Parathyroid adenoma (tissue), 2 donors: Measurements from ENCODE around the gene PDLIM3.
"Not testable (repeated sequence)": the region's sequence is repeated elsewhere in the genome, so short reads cannot be mapped to it uniquely, and the experiment has no call there.

Experiments
- H2AFZ ChIP-seq: fragments of 300-600 bp; sonication (generic); one replicate; pipeline ENCODE4 v1.7.0; 2017; ENCODE audit warnings: antibody characterized with exemption, mild to moderate bottlenecking
- H3K27ac ChIP-seq: fragments of 300-600 bp; sonication (generic); one replicate; pipeline ENCODE4 v1.7.0; 2017
- H3K27me3 ChIP-seq: fragments of 300-600 bp; sonication (generic); one replicate; pipeline ENCODE4 v1.7.0; 2017; ENCODE audit warnings: low read length; ENCODE audit not compliant: control insufficient read depth, insufficient read depth
- H3K36me3 ChIP-seq: fragments of 300-600 bp; sonication (generic); one replicate; pipeline ENCODE4 v1.7.0; 2017; ENCODE audit warnings: low read length; ENCODE audit not compliant: control insufficient read depth, insufficient read depth
- H3K4me1 ChIP-seq: fragments of 300-600 bp; sonication (generic); one replicate; pipeline ENCODE4 v1.7.0; 2017; ENCODE audit warnings: control low read depth
- H3K4me2 ChIP-seq: fragments of 300-600 bp; sonication (generic); one replicate; pipeline ENCODE4 v1.7.0; 2017; ENCODE audit warnings: low read length
- H3K4me3 ChIP-seq: fragments of 300-600 bp; sonication (generic); one replicate; pipeline ENCODE4 v1.7.0; 2017; ENCODE audit warnings: low read depth, low read length
- H3K79me2 ChIP-seq: fragments of 300-600 bp; sonication (generic); one replicate; pipeline ENCODE4 v1.7.0; 2017; ENCODE audit warnings: control low read depth
- H3K9ac ChIP-seq: fragments of 300-600 bp; sonication (generic); one replicate; pipeline ENCODE4 v1.7.0; 2017; ENCODE audit warnings: mild to moderate bottlenecking
- H3K9me3 ChIP-seq: fragments of 300-600 bp; sonication (generic); one replicate; pipeline ENCODE4 v1.7.0; 2017; ENCODE audit warnings: low read length; ENCODE audit not compliant: control insufficient read depth
- CTCF ChIP-seq: fragments of 300-600 bp; sonication (generic); IDR thresholded peaks from one replicate; pipeline ENCODE4 v1.7.0; 2017; ENCODE audit warnings: antibody characterized with exemption, mild to moderate bottlenecking
- donor health status: primary hyperparathyroidism.

Gene PDLIM3

DNA sequence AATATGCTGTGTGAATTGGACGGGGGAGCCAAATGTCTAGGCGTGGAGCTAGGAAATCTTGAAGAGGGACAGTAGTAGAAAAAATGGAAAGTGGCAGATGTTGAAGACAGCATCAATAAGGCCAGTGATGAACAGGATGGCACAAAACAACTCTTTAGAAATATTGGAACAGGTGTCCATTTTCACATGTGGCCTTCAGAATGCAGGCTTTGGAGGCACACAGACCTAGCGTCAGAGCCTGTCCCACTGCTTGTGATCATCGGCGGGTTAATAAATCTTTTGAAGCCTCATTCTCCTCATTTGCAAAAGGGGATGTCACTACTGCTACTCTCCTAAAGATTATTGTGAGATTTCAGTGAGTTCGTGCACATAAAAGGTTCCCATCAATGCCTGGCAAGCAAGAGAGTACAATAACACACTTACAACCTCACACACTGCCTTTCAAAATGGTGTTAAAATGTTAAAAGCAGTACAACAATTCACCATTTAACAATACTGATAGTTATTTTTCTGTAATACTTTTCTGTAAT, 2.4 kb downstream of the PDLIM3 start:
- no peak for TF ChIP-seq CTCF
- Histone ChIP-seq H2AFZ (no peak overlapping the region), H3K4me2 (no peak overlapping the region), H3K4me3 (no peak overlapping the region), H3K36me3 (no peaks in the 10 kb centered on the region), H3K27ac (no peak overlapping the region), H3K79me2 (no peaks in the 10 kb centered on the region), H3K9me3 (no peaks in the 10 kb centered on the region), H3K9ac (no peak overlapping the region), H3K4me1 (no peaks in the 10 kb centered on the region), H3K27me3 (no peaks in the 10 kb centered on the region)

GRCh38 chr4:185532293-185532692, 3.0 kb downstream of the PDLIM3 start:
- H3K9ac ChIP-seq, result no peak overlapping the region
- no peak for TF ChIP-seq CTCF
- no peak overlapping the region for H3K4me3 ChIP-seq
- no peaks in the 10 kb centered on the region for H3K79me2 ChIP-seq
- H3K36me3 ChIP-seq, result no peaks in the 10 kb centered on the region
- H3K4me2 ChIP-seq, result no peak overlapping the region
- H3K27ac ChIP-seq, result no peak overlapping the region
- no peaks in the 10 kb centered on the region for H3K4me1 ChIP-seq
- no peak overlapping the region for H2AFZ ChIP-seq
- no peaks in the 10 kb centered on the region for H3K27me3 ChIP-seq
- no peaks in the 10 kb centered on the region for H3K9me3 ChIP-seq

- H2AFZ ChIP-seq, H3K4me3 ChIP-seq, H3K4me1 ChIP-seq, H3K9ac ChIP-seq, H3K27me3 ChIP-seq, H3K27ac ChIP-seq, H3K9me3 ChIP-seq, H3K79me2 ChIP-seq, H3K36me3 ChIP-seq, H3K4me2 ChIP-seq: not testable (repeated sequence)
Observed at GRCh38 chr4:185531654-185532053, 3.7 kb downstream of the PDLIM3 start.

GRCh38 chr4:185529413-185529812, 5.9 kb downstream of the PDLIM3 start:
- Histone ChIP-seq H2AFZ (no peak overlapping the region), H3K36me3 (no peaks in the 10 kb centered on the region), H3K9ac (no peak overlapping the region), H3K27ac (no peak overlapping the region), H3K79me2 (no peaks in the 10 kb centered on the region), H3K4me3 (no peak overlapping the region), H3K27me3 (no peaks in the 10 kb centered on the region), H3K4me1 (no peaks in the 10 kb centered on the region), H3K4me2 (no peak overlapping the region), H3K9me3 (no peaks in the 10 kb centered on the region)
- TF ChIP-seq CTCF, result no peak

DNA sequence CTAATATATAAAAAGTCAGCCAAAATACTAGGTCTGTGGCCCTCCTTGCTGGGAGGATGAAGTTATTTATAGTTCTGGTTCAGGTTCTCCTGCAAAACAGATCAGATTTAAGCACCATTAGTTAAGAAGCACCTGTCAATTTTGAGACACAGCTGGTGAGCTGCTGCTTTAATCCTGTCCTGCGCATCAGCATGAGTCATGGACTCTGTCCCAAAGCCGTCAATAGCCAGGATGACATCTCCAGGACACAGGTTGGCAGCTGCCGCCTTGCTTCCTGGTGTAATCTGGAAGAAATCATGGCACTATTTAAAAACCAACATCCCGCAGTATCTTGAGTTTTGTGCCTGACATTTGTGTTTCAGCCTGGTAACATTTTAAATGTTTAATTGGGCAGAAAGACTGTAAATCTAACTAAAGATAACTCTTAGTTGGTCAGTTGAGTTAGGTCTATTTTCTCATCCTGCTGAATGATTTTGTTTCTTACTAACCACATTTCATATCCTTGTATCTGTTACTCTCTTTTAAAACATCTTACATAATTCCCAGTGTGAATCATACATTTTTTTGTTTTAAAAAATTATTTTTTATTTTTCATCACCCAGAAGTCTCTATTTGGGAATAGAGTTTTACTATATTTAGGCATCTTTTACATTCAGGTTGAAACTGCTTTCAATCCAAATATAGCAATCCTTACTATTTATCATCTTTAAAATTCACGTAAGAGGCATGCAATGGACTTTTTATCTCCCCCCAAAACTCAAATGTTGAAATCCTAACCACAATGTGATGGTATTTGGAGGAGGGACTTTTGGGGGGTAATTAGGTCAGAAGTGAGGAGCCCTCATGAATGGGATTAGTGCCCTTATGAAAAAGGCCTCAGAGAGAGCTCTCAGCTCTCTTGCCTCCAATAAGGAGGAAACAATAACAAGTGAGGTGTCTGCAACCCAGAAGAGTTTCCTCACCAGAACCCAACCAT, 10.1 kb downstream of the PDLIM3 start:
- H3K27me3 ChIP-seq, result no peaks in the 10 kb centered on the region
- H3K27ac ChIP-seq, result no peak overlapping the region
- H3K4me1 ChIP-seq, result no peaks in the 10 kb centered on the region

More for the DNA sequence above, 10.1 kb downstream of the PDLIM3 start:
- H3K9me3 ChIP-seq, result no peaks in the 10 kb centered on the region
- no peak overlapping the region for H3K9ac ChIP-seq
- no peak overlapping the region for H2AFZ ChIP-seq
- H3K4me3 ChIP-seq, result no peak overlapping the region
- no peak for TF ChIP-seq CTCF
- H3K36me3 ChIP-seq, result no peaks in the 10 kb centered on the region
- H3K4me2 ChIP-seq, result no peak overlapping the region
- no peaks in the 10 kb centered on the region for H3K79me2 ChIP-seq
